HG03159 (cell line): ENCODE data around the gene ARHGEF11.

Experiments used
- ATAC-seq: cut with Tn5 transposase; IDR thresholded peaks from one replicate; pipeline ENCODE4 v1.9.1; 2021; ENCODE audit warnings: mild to moderate bottlenecking, moderate library complexity; ENCODE audit not compliant: unreplicated experiment

Gene ARHGEF11

GRCh38 chr1:156912861-156913808 lies 132.4 kb downstream of the ARHGEF11 start:
- no peak for ATAC-seq

- ATAC-seq: no peak
These were observed 133.2 kb downstream of the ARHGEF11 start for GRCh38 chr1:156912310-156912709.

GRCh38 chr1:156911577-156912298 lies 133.8 kb downstream of the ARHGEF11 start:
- no peak for ATAC-seq

GRCh38 chr1:156910309-156910782 lies 135.2 kb downstream of the ARHGEF11 start:
- no peak for ATAC-seq

- no peak for ATAC-seq
These were observed 135.9 kb downstream of the ARHGEF11 start for GRCh38 chr1:156909671-156910070.

- no peak for ATAC-seq
These were observed 136.6 kb downstream of the ARHGEF11 start for GRCh38 chr1:156908955-156909354.

- no peak for ATAC-seq
These were observed 137.0 kb downstream of the ARHGEF11 start for GRCh38 chr1:156908541-156908940.

GRCh38 chr1:156906206-156906906 lies 139.2 kb downstream of the ARHGEF11 start:
- no peak for ATAC-seq

GRCh38 chr1:156905651-156906050 lies 139.9 kb downstream of the ARHGEF11 start:
- no peak for ATAC-seq

- ATAC-seq: no peak
These were observed 140.4 kb downstream of the ARHGEF11 start for GRCh38 chr1:156905176-156905575.

- no peak for ATAC-seq
These were observed 141.2 kb downstream of the ARHGEF11 start for GRCh38 chr1:156904187-156904959.

- ATAC-seq: no peak
These were observed 142.0 kb downstream of the ARHGEF11 start for GRCh38 chr1:156903328-156904091.

GRCh38 chr1:156901966-156902915 lies 143.3 kb downstream of the ARHGEF11 start:
- no peak for ATAC-seq

GRCh38 chr1:156901590-156901900 lies 144.0 kb downstream of the ARHGEF11 start:
- no peak for ATAC-seq

GRCh38 chr1:156900896-156901589 lies 144.5 kb downstream of the ARHGEF11 start:
- ATAC-seq: no peak

GRCh38 chr1:156899956-156900718 lies 145.4 kb downstream of the ARHGEF11 start:
- ATAC-seq: no peak

GRCh38 chr1:156898971-156899664 lies 146.4 kb downstream of the ARHGEF11 start:
- no peak for ATAC-seq
